Left kidney (tissue), 2 donors: ENCODE data around the gene RBMS1. TPM values are rescaled to one million over a fixed set of nuclear protein-coding genes. Genes with fewer than 3 reads are reported as not detected.

Experiments
- DNase-seq: peaks from one replicate; pipeline ENCODE4 v3.0.0-alpha.2; 2013
- polyA plus RNA-seq: library from polyadenylated mRNA; unstranded; fragments of 120-200 nt; gene quantifications from one replicate; pipeline ENCODE4 v1.2.1, GENCODE V29; 2013; ENCODE audit not compliant: insufficient read length

The RBMS1 gene
- polyA plus RNA-seq, 1 donor: 177 TPM

GRCh38 chr2:160278101-160278878, 215.3 kb downstream of the RBMS1 start:
- DNase-seq: no peak

- no peak for DNase-seq
Measured at GRCh38 chr2:160277151-160277550, 216.5 kb downstream of the RBMS1 start.

GRCh38 chr2:160275656-160276055, 218.0 kb downstream of the RBMS1 start:
- DNase-seq: peak; percentile 43

GRCh38 chr2:160271171-160272086, 222.2 kb downstream of the RBMS1 start:
- DNase-seq: no peak

- DNase-seq: no peak
Measured at GRCh38 chr2:160270571-160271113, 223.0 kb downstream of the RBMS1 start.

GRCh38 chr2:160269803-160270570, 223.6 kb downstream of the RBMS1 start:
- peak; percentile 89 for DNase-seq

GRCh38 chr2:160269365-160269764, 224.2 kb downstream of the RBMS1 start:
- no peak for DNase-seq

GRCh38 chr2:160268151-160268781, 225.3 kb downstream of the RBMS1 start:
- no peak for DNase-seq

GRCh38 chr2:160267692-160268091, 225.9 kb downstream of the RBMS1 start:
- no peak for DNase-seq

GRCh38 chr2:160267022-160267421, 226.6 kb downstream of the RBMS1 start:
- no peak for DNase-seq

GRCh38 chr2:160266037-160266551, 227.5 kb downstream of the RBMS1 start:
- DNase-seq: no peak

GRCh38 chr2:160264308-160264707, 229.3 kb downstream of the RBMS1 start:
- DNase-seq: no peak

- no peak for DNase-seq
Measured at GRCh38 chr2:160261732-160262131, 231.9 kb downstream of the RBMS1 start.

- DNase-seq: no peak
Measured at GRCh38 chr2:160258492-160258805, 235.2 kb downstream of the RBMS1 start.

- DNase-seq: no peak
Measured at GRCh38 chr2:160257743-160258491, 235.7 kb downstream of the RBMS1 start.

- DNase-seq: no peak
Measured at GRCh38 chr2:160257041-160257742, 236.4 kb downstream of the RBMS1 start.

GRCh38 chr2:160256507-160256906, 237.1 kb downstream of the RBMS1 start:
- DNase-seq: no peak

- DNase-seq: no peak
Measured at GRCh38 chr2:160255408-160255807, 238.2 kb downstream of the RBMS1 start.

GRCh38 chr2:160254189-160254762, 239.3 kb downstream of the RBMS1 start:
- no peak for DNase-seq
